IPS-18c (cell line): ENCODE results near the gene STK32C.
A peak's percentile ranks its signal among the peaks of the same experiment; 100 is the strongest.

Experiments
- H3K4me3 ChIP-seq: 2 replicates; pipeline ENCODE4 v1.7.0; 2013; ENCODE audit warnings: low read depth, mild to moderate bottlenecking, low read length, moderate library complexity; ENCODE audit not compliant: insufficient read depth
- H3K9me3 ChIP-seq: one replicate; pipeline ENCODE4 v1.6.1; 2013; ENCODE audit warnings: mild to moderate bottlenecking, low read length, moderate library complexity; ENCODE audit not compliant: control insufficient read depth, insufficient read depth

Gene STK32C

DNA sequence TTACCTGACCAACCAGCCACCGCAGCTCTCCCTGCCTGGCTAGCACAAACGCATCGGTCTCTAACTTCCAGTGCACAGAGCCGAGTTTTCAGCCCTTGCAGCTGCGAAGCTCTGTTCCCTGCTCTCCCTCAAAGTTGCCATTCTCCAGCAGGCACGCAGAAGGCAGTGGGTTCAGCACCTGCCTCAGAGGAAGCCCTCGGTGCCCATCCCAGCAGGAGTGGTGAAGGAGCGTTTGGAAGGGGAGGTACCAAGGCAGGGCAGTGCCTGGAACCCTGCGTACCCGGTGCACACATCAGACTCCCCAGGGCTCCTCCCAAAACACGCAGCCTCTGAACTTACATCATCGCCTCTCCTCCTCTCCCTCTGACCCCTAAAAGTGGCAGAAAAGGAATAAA lies 1.7 kb upstream of the STK32C start:
- peak overlapping the region; percentile 3; the same call in 1 of the 2 replicates for H3K4me3 ChIP-seq
- H3K9me3 ChIP-seq: peaks cover 5% of the 10 kb centered on the region

DNA sequence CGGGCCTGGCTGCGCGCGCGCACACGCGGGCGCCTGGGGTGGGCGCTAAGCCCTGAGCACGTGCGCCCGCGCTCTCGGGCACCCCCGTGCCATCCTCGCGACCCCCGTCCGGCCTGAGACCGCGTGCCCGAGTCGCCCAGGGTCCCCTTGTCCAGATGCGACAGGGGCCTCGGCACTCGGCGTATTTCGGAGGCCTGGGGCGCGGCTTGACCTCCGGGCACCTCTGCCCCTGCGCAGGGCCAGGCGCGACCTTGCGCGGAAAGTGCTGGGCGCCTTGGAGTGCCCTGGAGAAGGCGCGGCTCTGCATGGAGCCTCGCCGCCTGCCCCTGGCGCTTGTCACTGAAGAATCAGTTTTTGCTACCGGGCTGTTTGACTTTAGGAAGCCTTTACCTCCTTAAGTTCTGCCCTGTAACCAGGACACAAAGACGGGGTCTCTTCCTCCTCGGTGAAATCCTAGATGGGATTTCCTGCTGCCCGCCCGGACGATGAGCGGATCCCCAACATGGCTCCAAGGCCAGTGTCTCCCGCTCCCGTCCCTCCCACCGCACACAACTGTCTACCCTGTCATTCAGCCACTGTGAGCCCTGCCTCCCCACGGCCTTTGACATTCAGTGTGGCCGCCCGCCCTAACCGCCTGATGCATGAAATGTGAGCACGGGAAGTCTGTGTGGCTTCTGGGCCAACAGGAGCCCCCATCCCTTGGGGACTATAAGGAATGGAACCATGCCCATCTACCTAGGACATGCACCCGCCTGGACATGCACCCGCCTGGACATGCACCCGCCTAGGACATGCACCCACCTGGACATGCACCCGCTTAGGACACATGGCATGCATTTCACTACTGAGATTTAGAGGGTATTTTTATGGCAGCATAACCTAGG lies 1.1 kb upstream of the STK32C start:
- peaks cover 5% of the 10 kb centered on the region for H3K9me3 ChIP-seq
- H3K4me3 ChIP-seq: peak overlapping the region; percentile 77

DNA sequence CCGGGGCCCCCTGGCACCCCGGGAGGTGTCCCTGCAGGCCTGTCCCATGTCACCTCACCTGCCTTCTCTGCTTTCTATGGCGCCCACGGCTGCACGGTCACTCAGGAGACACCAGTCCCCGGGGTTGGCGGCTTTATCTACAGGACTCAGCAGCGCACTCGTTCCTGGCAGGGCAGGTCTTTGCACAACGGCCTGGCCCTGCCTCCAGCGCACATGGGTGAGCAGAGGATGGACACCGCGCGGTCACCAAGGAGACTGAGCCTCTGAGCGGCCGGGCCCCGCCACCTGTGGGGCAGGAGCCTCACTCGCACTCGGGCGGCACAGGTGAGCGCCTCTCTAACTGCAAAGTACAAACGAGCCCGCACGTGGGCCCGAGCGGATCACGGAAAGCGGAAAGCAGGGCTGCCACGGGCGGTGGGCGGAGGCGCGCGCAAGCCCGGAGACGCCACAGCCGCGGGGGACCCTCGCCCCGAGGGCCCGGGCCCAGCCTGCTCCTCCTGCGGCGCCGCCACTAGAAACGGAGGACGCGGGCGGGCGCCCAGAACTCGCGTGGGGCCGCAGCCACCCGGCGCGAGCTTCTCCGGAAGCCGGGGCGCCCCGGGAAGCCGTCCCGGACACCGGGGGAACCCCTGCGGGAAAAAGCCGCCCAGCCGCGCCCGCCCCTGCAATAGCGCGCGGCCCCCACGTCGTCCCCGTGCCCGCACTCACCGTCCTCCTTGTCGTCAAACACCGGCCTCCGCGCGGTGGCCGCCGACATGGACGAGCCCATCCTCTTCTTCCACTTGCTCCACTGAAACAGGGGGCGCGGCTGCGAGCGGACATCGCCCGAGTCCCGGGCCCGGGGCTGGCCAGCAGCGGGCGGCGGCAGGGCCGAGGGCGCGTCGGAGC lies 642 bp downstream of the STK32C start:
- peak overlapping the region; percentile 52 for H3K4me3 ChIP-seq
- peaks cover 5% of the 10 kb centered on the region for H3K9me3 ChIP-seq

GRCh38 chr10:132306343-132306685 lies 1.4 kb downstream of the STK32C start:
- Histone ChIP-seq H3K9me3 (peaks cover 5% of the 10 kb centered on the region), H3K4me3 (no peak overlapping the region)

DNA sequence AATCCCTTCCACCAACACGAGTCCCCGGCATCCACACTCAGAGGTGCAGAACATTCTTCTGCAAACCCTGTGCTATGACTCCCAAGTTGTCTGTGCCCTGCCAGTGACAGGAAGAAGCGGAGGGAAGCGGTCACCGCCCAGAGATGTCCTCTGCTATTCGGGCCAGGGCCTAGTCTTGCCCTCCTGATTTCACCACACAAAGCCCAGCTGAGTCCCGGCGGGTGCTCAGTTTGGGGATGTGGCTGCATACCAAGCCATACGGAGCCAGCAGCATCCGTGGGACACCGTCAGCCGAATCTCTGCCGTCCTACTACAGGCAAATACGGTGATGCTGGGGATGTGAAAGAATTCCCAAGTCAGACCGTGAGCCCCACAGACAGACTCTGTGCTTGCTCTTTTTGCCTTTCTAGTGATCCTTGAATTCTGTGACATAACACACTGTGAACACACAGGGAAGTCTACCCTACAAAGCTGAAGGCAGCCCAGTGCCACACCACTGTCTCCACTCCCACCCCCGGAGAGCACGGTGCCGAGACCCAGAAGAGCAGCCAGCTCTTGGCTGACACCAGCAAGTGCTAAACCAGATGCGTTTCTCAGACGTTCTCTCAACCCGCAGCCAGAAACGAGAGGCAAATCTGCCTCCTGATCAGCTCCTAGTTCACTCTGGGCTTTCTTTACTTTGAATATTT lies 2.0 kb downstream of the STK32C start:
- H3K4me3 ChIP-seq: no peak overlapping the region
- H3K9me3 ChIP-seq: peaks cover 5% of the 10 kb centered on the region

GRCh38 chr10:132304756-132305509 lies 2.8 kb downstream of the STK32C start:
- H3K4me3 ChIP-seq: no peak overlapping the region
- peaks cover 5% of the 10 kb centered on the region for H3K9me3 ChIP-seq

- peaks cover 5% of the 10 kb centered on the region for H3K9me3 ChIP-seq
- no peak overlapping the region for H3K4me3 ChIP-seq
These were observed 4.2 kb downstream of the STK32C start for GRCh38 chr10:132303361-132304115.

DNA sequence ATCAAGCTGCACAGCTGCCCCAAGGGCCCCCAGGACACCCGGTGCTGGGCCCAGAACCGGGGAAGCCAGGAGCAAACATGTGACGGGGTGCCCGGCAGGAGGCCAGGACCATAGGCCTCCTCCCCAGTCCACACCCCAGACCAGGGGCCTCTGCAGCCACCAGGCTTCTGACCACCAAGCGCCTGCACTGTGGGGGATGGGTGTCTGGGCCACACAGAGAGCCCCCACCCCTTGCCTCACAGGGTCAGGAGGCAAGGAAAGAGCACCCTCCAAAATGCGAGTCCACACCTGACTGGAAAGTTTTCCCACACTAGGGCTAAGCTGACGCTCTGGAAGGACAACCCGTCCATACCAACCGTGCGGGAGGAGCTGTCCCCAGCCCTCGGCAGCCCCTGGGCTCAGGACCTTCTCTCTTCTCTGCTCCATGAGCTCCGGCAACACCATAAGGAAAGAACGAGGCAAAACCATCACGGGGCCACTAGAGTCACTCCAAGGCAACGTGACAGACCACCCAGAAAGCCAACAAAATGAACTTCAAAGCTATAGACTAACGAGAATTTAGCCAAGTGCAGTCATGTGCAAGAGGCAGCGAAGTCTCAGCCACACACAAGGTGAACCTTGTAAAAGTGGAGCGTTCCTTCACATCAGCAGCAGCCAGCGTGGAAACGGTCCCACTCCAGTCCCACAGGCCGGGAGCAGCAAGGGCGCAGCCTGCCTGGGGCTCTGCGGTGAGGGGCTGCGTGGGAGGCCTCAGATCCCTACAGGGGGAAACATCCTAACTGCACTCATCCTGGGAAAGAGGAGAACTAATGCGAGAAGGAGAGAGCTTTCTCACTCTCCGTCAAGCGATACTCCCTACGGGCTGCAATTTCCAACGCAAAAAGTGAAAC lies 5.1 kb downstream of the STK32C start:
- no peak overlapping the region for H3K4me3 ChIP-seq
- H3K9me3 ChIP-seq: peaks cover 5% of the 10 kb centered on the region

- Histone ChIP-seq H3K4me3 (no peak overlapping the region), H3K9me3 (peaks cover 5% of the 10 kb centered on the region)
These were observed 6.1 kb downstream of the STK32C start for GRCh38 chr10:132301371-132302330.

GRCh38 chr10:132300582-132300981 lies 7.2 kb downstream of the STK32C start:
- H3K9me3 ChIP-seq: peaks cover 2% of the 10 kb centered on the region
- H3K4me3 ChIP-seq: no peak overlapping the region

DNA sequence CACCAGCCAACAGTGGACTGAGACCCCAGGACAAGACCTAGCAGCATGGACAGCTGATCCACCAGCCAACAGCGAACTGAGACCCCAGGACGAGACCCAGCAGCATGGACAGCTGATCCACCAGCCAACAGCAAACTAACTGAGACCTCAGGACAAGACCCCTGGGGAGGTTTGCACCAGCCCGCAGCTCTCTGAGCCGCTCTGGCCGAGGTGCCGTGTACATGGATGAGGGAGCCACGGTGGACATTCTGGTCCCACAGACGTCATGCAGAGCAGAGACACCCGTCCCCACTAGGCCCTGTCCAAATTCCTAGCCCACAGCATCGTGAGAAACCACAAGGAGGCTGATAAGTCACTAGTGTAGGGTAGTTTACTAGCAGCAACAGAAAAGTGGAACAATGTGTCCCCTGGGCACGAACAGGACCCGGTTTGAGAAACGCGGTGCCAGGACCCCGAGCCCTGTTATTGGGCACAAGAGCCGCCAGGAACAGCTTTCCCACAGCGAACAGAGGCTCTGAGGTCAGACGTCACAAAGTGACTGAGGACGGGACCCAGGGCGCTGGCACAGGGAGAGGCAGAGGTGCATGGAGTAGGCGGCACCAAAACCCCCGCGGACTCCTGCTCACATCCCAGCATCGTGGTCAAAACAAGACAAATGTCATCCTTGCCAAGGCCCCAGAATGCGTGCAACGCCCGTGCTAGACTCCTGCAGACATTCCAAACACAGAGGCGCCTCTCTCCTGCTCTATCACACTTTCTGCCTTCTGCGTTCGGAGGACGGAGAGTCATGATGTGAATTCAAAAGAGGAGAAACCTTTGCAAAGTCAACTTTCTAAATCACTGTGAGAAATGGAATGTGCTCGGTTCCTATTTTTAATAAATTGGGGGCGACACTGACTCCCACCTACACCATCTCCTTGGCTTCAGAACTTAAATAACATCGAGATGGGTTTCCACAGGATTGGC lies 8.1 kb downstream of the STK32C start:
- no peak overlapping the region for H3K4me3 ChIP-seq
- H3K9me3 ChIP-seq: peaks cover 2% of the 10 kb centered on the region

DNA sequence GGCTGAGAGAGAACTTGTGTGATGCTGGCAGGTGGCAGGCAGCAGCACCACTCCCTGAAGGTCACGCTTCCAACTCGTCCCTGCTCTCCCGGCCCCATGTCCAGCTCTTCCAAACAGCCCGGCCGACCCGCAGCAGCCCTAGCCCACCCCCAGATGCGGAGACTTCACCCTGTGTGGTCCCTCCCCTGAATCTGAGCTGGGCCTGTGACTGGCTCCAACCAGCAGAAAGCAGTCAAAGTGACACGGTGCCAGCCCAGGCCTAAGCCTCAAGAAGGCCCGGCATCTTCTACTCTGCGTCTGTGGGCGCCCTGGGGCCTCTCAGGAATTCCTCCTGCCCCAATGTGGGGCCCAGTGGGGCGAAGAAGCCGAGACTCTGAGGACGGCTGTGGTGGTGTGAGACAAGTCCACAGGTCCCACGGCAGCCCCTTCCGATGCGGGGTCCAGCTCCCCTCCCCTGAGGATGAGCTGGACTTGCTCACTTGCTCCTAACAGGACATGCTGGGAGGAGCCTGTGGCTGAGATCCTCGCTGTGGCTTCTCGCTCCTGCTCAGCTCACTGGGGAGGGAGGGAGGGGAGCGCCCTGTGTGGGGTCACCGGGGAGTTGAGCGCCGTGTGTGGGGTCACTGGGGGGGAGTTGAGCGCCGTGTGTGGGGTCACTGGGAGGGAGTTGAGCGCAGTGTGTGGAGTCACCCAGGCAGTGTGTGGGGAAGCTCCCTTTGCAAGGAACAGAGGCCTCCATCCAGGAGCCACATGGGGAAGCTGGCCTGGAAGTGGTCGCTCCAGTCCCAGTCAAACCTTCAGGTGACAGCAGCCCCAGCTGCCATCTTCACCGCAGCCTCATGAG lies 9.5 kb downstream of the STK32C start:
- Histone ChIP-seq H3K4me3 (no peak overlapping the region), H3K9me3 (no peaks in the 10 kb centered on the region)

- H3K9me3 ChIP-seq: no peaks in the 10 kb centered on the region
These were observed 10.2 kb downstream of the STK32C start for GRCh38 chr10:132297526-132297925.

More at GRCh38 chr10:132297526-132297925, 10.2 kb downstream of the STK32C start:
- H3K4me3 ChIP-seq: no peak overlapping the region
